Panc1 (cell line): ENCODE results near the gene PDE8B. TPM values are rescaled to one million over a fixed set of nuclear protein-coding genes. Genes with fewer than 3 reads are reported as not detected.

Experiments used
- ATAC-seq: fragments of 200-7000 bp; cut with Tn5 transposase; 2 replicates; pipeline ENCODE4 v1.9.1; 2020; ENCODE audit warnings: mild to moderate bottlenecking, moderate library complexity
- BruUV-seq: library from RNA; stranded (reverse); fragments of 400-500 nt; replicated peaks from 2 replicates; lab custom pipeline; 2021; lab: Mats Ljungman, UMichigan
- CTCF ChIA-PET: fragments of 300-600 bp; sonication (Branson Sonifier 250); formaldehyde crosslinking; loops from one replicate; lab custom pipeline; 2022; ENCODE audit warnings: antibody characterized with exemption; lab: Charles Lee
- POLR2A ChIA-PET: fragments of 300-600 bp; sonication (Branson Sonifier 250); formaldehyde crosslinking; loops from one replicate; lab custom pipeline; 2022; ENCODE audit warnings: antibody characterized with exemption; lab: Charles Lee
- DNase-seq: peaks from one replicate; pipeline ENCODE4 v3.0.0-alpha.2; 2010; ENCODE audit warnings: low read depth, low spot score
- H3K27ac ChIP-seq: 2 replicates; pipeline ENCODE4 v1.5.1; 2011; ENCODE audit warnings: mild to moderate bottlenecking, low read length, inconsistent platforms
- H3K27me3 ChIP-seq: fragments of 200-500 bp; sonication (Bioruptor generic); 2 replicates; pipeline ENCODE4 v1.6.0; 2014; ENCODE audit warnings: low read length, inconsistent platforms; ENCODE audit not compliant: control insufficient read depth, insufficient read depth
- H3K36me3 ChIP-seq: fragments of 200-500 bp; sonication (Bioruptor generic); 2 replicates; pipeline ENCODE4 v1.5.1; 2014; ENCODE audit warnings: inconsistent platforms, mild to moderate bottlenecking, low read length, moderate library complexity; ENCODE audit not compliant: control insufficient read depth, insufficient read depth
- H3K4me1 ChIP-seq: 2 replicates; pipeline ENCODE4 v1.5.1; 2011; ENCODE audit warnings: inconsistent platforms, mild to moderate bottlenecking, low read length, moderate library complexity; ENCODE audit not compliant: control insufficient read depth, insufficient read depth
- H3K4me3 ChIP-seq, 2 experiments: 2 replicates each; pipeline ENCODE4 v1.5.1; 2011 to 2012; ENCODE audit warnings: low read depth in 2 of 2, low read length in 2 of 2, mild to moderate bottlenecking in 2 of 2, inconsistent platforms in 1 of 2, moderate library complexity in 1 of 2
- H3K9me3 ChIP-seq: fragments of 200-500 bp; sonication (Bioruptor generic); 2 replicates; pipeline ENCODE4 v1.5.1; 2014; ENCODE audit warnings: low read depth, mild to moderate bottlenecking, inconsistent platforms, low read length, moderate library complexity; ENCODE audit not compliant: control insufficient read depth, insufficient read depth
- CTCF ChIP-seq: fragments of 450-650 bp; IDR thresholded peaks from 2 replicates; pipeline ENCODE4 v1.5.1; 2017; ENCODE audit warnings: mild to moderate bottlenecking
- POLR2AphosphoS5 ChIP-seq: IDR thresholded peaks from 2 replicates; pipeline ENCODE4 v1.6.1; 2012; ENCODE audit warnings: mild to moderate bottlenecking, low read depth, low read length, moderate library complexity
- REST ChIP-seq, 2 experiments: IDR thresholded peaks; 2 replicates each; pipeline ENCODE4 v1.6.1; 2011 to 2012; ENCODE audit warnings: low read depth in 2 of 2, control low read depth in 1 of 2, low read length in 1 of 2, mild to moderate bottlenecking in 1 of 2, moderate library complexity in 1 of 2; ENCODE audit not compliant: insufficient read depth in 1 of 2
- SIN3A ChIP-seq: IDR thresholded peaks from 2 replicates; pipeline ENCODE4 v1.6.1; 2012; ENCODE audit warnings: low read depth, mild to moderate bottlenecking, low read length, moderate library complexity, borderline replicate concordance; ENCODE audit not compliant: insufficient read depth
- TCF7L2 ChIP-seq: IDR thresholded peaks from 2 replicates; pipeline ENCODE4 v1.6.1; 2011; ENCODE audit warnings: mild to moderate bottlenecking, low read depth, low read length, inconsistent platforms
- in situ Hi-C: cut with HindIII; loops from 2 replicates; pipeline ENCODE4 v1.10.0; 2016; ENCODE audit warnings: low sequenced_read_pairs, low pct_unique_long_range_greater_than_20kb
- intact Hi-C: fragments of 100-400 bp; cut with micrococcal nuclease; formaldehyde crosslinking; loops from one replicate; pipeline ENCODE4 v1.10.0; 2022; ENCODE audit not compliant: unreplicated experiment
- total RNA-seq: library from RNA; stranded (reverse); gene quantifications from one replicate; pipeline ENCODE4 v1.2.1, GENCODE V29; 2021; ENCODE audit not compliant: unreplicated experiment

Gene PDE8B
- total RNA-seq, 1 experiment from 2014 or later, result 0.62 TPM

DNA sequence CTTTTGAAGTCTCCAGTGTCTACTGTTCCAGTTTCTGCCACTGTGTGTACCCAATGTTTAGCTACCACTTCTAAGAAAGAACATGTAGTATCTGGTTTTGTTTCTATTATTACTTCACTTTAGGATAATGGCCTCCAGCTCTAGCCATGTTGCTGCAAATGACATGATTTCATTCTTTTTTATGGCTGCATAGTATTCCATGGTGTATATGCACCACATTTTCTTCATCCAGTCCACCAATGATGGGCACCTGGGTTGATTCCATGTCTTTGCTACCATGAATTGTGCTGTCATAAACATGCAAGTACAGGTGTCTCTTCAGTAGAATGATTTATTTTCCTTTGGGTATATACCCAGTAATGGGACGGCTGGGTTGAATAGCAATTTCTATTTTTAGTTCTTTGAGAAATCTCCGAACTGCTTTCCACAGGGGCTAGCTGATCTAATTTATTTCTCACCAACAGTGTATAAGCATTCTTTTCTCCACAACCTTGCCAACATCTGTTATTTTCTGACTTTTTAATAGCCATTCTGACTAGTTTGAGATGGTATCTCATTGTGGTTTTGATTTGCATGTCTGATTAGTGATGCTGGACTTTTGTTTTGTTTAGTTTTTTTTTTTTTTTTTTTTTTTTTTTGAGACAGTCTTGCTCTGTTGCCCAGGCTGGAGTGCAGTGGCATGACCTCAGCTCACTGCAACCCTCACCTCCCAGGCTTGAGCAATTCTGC, 212.7 kb downstream of the PDE8B start:
- no peaks in the 10 kb centered on the region; the same call in 1 of the 2 replicates for H3K36me3 ChIP-seq
- in situ Hi-C loops (no loop called here), intact Hi-C loops (loop anchor here (10.0 kb wide), 1 partner anchor 278 kb away; no protein-coding TSS in a partner anchor)
- no peak overlapping the region for H3K27ac ChIP-seq
- no peak overlapping the region for H3K4me3 ChIP-seq
- no TSS peak for BruUV-seq
- H3K9me3 ChIP-seq, result no peaks in the 10 kb centered on the region
- no peak for ATAC-seq
- DNase-seq, result no peak
- CTCF ChIA-PET, result no interaction called here
- TF ChIP-seq POLR2AphosphoS5, result peak; percentile 52
- TF ChIP-seq SIN3A, result no peak
- peaks cover 3% of the 10 kb centered on the region; the same call in 1 of the 2 replicates for H3K27me3 ChIP-seq
- no peaks in the 10 kb centered on the region for H3K4me1 ChIP-seq
- POLR2A ChIA-PET, result no interaction called here

DNA sequence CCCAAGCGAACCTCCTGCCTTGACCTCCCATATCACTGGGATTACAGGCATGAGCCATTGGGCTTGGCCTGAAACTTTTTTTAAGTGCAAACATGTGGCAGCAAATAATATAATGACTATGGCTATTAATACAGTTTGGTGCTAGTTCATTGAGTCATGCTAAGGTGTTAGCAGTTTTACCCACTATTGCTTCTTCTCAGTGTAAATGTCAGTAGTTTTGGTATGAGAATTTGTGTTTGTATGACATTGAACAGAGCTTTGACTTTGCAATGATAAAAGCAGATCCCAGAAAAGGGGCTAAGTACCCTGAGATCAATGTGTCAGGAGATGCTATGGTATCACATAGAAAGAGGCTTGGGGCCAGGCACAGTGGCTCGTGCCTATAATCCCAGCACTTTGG, 214.4 kb downstream of the PDE8B start:
- ATAC-seq (no peak), DNase-seq (no peak)
- no peaks in the 10 kb centered on the region for H3K9me3 ChIP-seq
- CTCF ChIA-PET, result interaction anchor here (0.6 kb wide), 1 partner anchor 10 kb away, joined by 8 read pairs; no protein-coding TSS in a partner anchor
- in situ Hi-C loops (no loop called here), intact Hi-C loops (loop anchor here (10.0 kb wide), 1 partner anchor 280 kb away; no protein-coding TSS in a partner anchor)
- H3K4me1 ChIP-seq, result no peaks in the 10 kb centered on the region
- no peak overlapping the region for H3K4me3 ChIP-seq
- H3K36me3 ChIP-seq, result peaks cover 3% of the 10 kb centered on the region; the same call in 1 of the 2 replicates
- H3K27me3 ChIP-seq, result no peaks in the 10 kb centered on the region
- BruUV-seq, result no TSS peak
- TF ChIP-seq POLR2AphosphoS5, result no peak
- no peak for TF ChIP-seq CTCF
- no peak for TF ChIP-seq SIN3A
- TF ChIP-seq TCF7L2, result no peak
- TF ChIP-seq REST (IDR thresholded peaks at IDR 0.05; ENCODE audit: insufficient read depth in 1 of 2, low read depth in 2 of 2, low read length in 1 of 2), result no peak
- POLR2A ChIA-PET, result no interaction called here
- H3K27ac ChIP-seq, result no peak overlapping the region

DNA sequence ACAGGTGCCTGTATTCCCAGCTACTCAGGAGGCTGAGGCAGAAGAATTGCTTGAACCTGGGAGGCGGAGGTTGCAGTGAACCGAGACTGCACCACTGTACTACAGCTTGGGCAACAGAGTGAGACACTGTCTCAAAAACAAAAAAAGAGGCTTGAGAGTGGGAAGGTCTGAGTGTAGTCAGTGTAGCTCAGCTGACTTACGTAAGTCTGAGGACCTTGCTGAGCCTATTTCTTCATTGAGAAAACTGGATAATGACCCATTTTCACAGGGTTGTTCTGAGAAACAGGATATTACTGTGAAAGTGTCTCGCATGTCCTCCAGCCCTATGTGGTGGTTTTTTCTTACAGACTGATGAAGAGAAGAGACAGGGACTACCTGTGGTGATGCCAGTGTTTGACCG, 214.9 kb downstream of the PDE8B start:
- ATAC-seq (no peak), DNase-seq (no peak)
- no peak for TF ChIP-seq CTCF
- no peak for TF ChIP-seq SIN3A
- no peak for TF ChIP-seq REST (IDR thresholded peaks at IDR 0.05; ENCODE audit: insufficient read depth in 1 of 2, low read depth in 2 of 2, low read length in 1 of 2)
- TF ChIP-seq TCF7L2, result no peak
- TF ChIP-seq POLR2AphosphoS5, result no peak
- ChIA-PET POLR2A (no interaction called here), CTCF (no interaction called here)
- Histone ChIP-seq H3K27me3 (no peaks in the 10 kb centered on the region), H3K9me3 (no peaks in the 10 kb centered on the region), H3K4me3 (no peak overlapping the region), H3K27ac (no peak overlapping the region), H3K36me3 (peaks cover 3% of the 10 kb centered on the region; the same call in 1 of the 2 replicates), H3K4me1 (no peaks in the 10 kb centered on the region)
- in situ Hi-C loops, result no loop called here
- BruUV-seq, result no TSS peak
- intact Hi-C loops, result loop anchor here (10.0 kb wide), 1 partner anchor 281 kb away; no protein-coding TSS in a partner anchor
